Measurements from ENCODE around the gene TMEM229A. TPM values are rescaled to one million over a fixed set of nuclear protein-coding genes. Genes with fewer than 3 reads are reported as not detected.

Gene TMEM229A
- total and polyA plus RNA-seq, 11 donors = 0.15 TPM; not detected in 10

DNA sequence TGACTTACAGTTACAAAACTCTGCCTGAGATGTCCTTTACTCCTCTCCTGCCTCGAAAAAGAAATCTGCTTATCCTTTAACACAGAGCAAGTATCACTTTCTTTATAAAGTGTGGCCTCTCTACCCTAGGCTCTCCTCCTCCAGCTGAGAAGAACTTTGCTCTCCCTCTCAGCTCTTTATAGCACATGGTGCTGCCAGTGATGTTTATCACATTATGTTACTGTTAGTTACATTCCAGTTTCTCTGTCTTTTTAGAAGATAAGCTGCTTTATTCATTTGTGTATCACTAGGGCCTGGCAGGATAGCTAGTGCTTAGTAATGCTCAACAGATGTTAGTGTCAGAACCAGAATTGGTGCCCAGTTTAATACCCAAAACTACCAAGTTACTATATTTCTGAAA, 41.1 kb upstream of the TMEM229A start:
- no peak for TF ChIP-seq POLR2A (IDR thresholded peaks at IDR 0.05)
- TF ChIP-seq, protein P1, sequence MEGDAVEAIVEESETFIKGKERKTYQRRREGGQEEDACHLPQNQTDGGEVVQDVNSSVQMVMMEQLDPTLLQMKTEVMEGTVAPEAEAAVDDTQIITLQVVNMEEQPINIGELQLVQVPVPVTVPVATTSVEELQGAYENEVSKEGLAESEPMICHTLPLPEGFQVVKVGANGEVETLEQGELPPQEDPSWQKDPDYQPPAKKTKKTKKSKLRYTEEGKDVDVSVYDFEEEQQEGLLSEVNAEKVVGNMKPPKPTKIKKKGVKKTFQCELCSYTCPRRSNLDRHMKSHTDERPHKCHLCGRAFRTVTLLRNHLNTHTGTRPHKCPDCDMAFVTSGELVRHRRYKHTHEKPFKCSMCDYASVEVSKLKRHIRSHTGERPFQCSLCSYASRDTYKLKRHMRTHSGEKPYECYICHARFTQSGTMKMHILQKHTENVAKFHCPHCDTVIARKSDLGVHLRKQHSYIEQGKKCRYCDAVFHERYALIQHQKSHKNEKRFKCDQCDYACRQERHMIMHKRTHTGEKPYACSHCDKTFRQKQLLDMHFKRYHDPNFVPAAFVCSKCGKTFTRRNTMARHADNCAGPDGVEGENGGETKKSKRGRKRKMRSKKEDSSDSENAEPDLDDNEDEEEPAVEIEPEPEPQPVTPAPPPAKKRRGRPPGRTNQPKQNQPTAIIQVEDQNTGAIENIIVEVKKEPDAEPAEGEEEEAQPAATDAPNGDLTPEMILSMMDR (IDR thresholded peaks at IDR 0.05) = no peak
- H3K4me1 ChIP-seq = no peaks in the 10 kb centered on the region
- no peak overlapping the region for H3K27ac ChIP-seq
- intact Hi-C loops (cut with DNase I) = no loop called here
- H3K27me3 ChIP-seq = no peaks in the 10 kb centered on the region
- H3K4me3 ChIP-seq = no peak overlapping the region
- no peak for DNase-seq
- no peak for ATAC-seq
- WGBS, 4 donors = 19 to 48% (median 36%) methylated on average over 1 of the region's 1 CpG
- no peaks in the 10 kb centered on the region for H3K9me3 ChIP-seq
- no peaks in the 10 kb centered on the region for H3K36me3 ChIP-seq

DNA sequence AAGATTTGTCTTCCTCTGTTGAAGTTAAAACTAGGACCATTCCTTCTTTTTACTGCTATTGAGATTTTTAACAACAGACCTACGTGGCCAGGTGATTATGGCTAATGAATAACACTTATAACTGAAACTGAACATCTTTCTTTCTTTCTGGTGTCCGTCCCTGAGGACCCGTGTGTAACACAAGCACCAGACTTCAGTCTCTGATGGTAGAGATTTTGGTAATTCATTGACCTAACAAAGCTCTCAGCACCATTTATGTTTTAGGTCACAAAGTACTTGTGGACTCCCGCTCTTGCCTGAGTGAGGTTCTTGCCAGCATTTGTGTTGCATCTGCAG, 40.4 kb upstream of the TMEM229A start:
- Histone ChIP-seq H3K4me3 (no peak overlapping the region), H3K9me3 (no peaks in the 10 kb centered on the region), H3K4me1 (no peaks in the 10 kb centered on the region), H3K27me3 (no peaks in the 10 kb centered on the region), H3K36me3 (no peaks in the 10 kb centered on the region), H3K27ac (no peak overlapping the region)
- DNase-seq (no peak), ATAC-seq (no peak)
- WGBS, 4 donors = 86 to 89% (median 88%) methylated on average over 4 of the region's 4 CpGs
- intact Hi-C loops (cut with DNase I) = no loop called here
- no peak for TF ChIP-seq POLR2A (IDR thresholded peaks at IDR 0.05)
- TF ChIP-seq, protein P1 (IDR thresholded peaks at IDR 0.05) = no peak

DNA sequence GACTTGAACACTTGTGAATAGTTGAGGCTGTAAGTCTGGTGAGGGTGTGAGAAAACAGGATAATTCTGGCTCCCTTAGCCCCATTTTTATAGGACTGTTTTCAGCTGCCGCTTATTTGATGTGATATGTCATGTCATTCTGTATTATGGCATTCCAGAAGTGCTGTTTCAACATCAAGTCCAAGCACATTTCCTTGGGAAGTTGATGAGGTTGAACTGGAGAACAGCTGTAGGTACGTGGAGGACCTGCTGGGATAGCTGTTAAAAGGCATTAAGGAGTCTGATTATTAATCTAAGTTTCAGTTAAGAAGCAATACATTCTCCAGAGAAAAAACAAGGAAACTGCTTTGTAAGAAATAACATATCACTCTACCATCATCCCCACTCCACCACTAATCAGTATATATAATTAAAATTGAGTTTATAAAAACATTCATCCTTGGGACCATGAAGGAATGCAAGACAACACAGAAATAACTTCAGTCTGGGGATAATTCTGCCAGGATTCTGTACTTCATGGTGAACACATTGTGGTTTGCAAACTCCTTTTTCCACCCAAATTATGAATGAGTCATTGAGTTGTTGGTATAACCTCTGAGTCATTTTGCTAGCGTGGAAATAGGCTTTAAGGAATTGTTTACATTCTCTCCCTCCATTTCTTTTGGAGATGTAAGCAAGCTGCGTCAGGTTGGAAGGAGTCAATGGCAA, 39.9 kb upstream of the TMEM229A start:
- H3K36me3 ChIP-seq = no peaks in the 10 kb centered on the region
- intact Hi-C loops (cut with DNase I) = no loop called here
- 68 to 78% (median 71%) methylated on average over 4 of the region's 4 CpGs for WGBS, 4 donors
- ATAC-seq (no peak), DNase-seq (no peak)
- H3K4me1 ChIP-seq = no peaks in the 10 kb centered on the region
- H3K4me3 ChIP-seq = no peak overlapping the region
- H3K27me3 ChIP-seq = no peaks in the 10 kb centered on the region
- TF ChIP-seq POLR2A (IDR thresholded peaks at IDR 0.05) = no peak
- TF ChIP-seq, protein P1 (IDR thresholded peaks at IDR 0.05) = no peak
- no peak overlapping the region for H3K27ac ChIP-seq
- H3K9me3 ChIP-seq = no peaks in the 10 kb centered on the region

- no peaks in the 10 kb centered on the region for H3K4me1 ChIP-seq
- DNase-seq = no peak
- no peaks in the 10 kb centered on the region for H3K36me3 ChIP-seq
- no peaks in the 10 kb centered on the region for H3K9me3 ChIP-seq
- H3K27me3 ChIP-seq = no peaks in the 10 kb centered on the region
- intact Hi-C loops (cut with DNase I) = no loop called here
- no peak overlapping the region for H3K4me3 ChIP-seq
- 61 to 79% (median 66%) methylated on average over 1 of the region's 1 CpG for whole genome bisulfite sequencing, 4 donors
- H3K27ac ChIP-seq = no peak overlapping the region
- TF ChIP-seq POLR2A (IDR thresholded peaks at IDR 0.05) = no peak
- TF ChIP-seq, protein P1 (IDR thresholded peaks at IDR 0.05) = no peak
- ATAC-seq = no peak
Observed at GRCh38 chr7:124071843-124072242, 39.0 kb upstream of the TMEM229A start.

All from heart left ventricle (tissue), 16 donors.